ENCODE results near the gene PHYHD1. TPM values are rescaled to one million over a fixed set of nuclear protein-coding genes. Genes with fewer than 3 reads are reported as not detected.

The PHYHD1 gene
- total and polyA plus RNA-seq, 9 donors: 23.9 to 47.6 (median 38.1) TPM

DNA sequence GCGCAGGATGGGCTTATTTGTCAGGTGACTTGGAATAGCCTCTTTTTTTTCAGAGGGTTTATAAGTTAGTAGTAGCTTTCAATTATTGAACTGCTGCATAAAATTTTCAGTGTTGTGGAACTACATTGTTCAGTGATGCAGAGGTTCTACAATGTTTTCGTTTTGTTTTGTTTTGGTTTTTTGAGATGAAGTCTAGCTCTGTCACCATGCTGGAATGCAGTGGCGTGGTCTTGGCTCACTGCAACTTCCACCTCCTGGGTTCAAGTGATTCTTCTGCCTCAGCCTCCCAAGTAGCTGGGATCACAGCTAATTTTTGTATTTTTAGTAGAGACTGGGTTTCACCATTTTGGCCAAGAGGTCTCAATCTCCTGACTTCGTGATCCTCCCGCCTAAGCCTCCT lies 48.7 kb downstream of the PHYHD1 start:
- Histone ChIP-seq H3K27ac (ENCODE audit: low read length) (no peak overlapping the region), H3K9me3 (replicated peaks; ENCODE audit: control insufficient read depth, low read depth, low read length) (no peaks in the 10 kb centered on the region), H3K27me3 (ENCODE audit: control insufficient read depth, insufficient read depth, low read length) (no peaks in the 10 kb centered on the region), H3K4me3 (ENCODE audit: low read length) (no peak overlapping the region), H3K4me1 (ENCODE audit: control insufficient read depth, insufficient read depth, low read length) (no peaks in the 10 kb centered on the region), H3K36me3 (ENCODE audit: control insufficient read depth, insufficient read depth, low read length) (peaks cover 61% of the 10 kb centered on the region)
- WGBS (ENCODE audit: insufficient coverage): 100% methylated on average over 2 of the region's 5 CpGs
- DNase-seq: no peak

DNA sequence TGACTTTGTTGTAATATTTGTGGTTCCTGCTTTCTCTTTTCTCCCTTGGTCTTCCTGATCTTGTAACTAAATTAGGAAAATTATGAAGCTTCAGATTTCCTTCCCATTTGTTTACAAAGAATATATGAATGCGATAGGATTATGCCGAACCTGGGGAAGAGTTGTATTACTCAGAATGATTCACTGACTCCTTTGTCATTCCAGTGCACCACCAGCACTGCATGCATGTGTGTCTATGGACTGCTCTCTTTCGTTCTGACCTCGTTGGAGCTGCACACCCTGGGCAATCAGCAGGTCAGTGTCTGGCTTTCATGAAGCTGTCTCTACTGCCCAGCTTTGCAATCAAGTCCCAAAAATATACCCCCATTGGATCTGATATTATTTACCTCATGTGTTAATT lies 52.2 kb downstream of the PHYHD1 start:
- no CpG with 5 or more reads among the region's 4 CpGs for WGBS (ENCODE audit: insufficient coverage)
- Histone ChIP-seq H3K27me3 (ENCODE audit: control insufficient read depth, insufficient read depth, low read length) (no peaks in the 10 kb centered on the region), H3K4me1 (ENCODE audit: control insufficient read depth, insufficient read depth, low read length) (no peaks in the 10 kb centered on the region), H3K4me3 (ENCODE audit: low read length) (no peak overlapping the region), H3K27ac (ENCODE audit: low read length) (no peak overlapping the region), H3K9me3 (replicated peaks; ENCODE audit: control insufficient read depth, low read depth, low read length) (no peaks in the 10 kb centered on the region), H3K36me3 (ENCODE audit: control insufficient read depth, insufficient read depth, low read length) (peaks cover 78% of the 10 kb centered on the region)
- no peak for DNase-seq

- peaks cover 80% of the 10 kb centered on the region for H3K36me3 ChIP-seq (ENCODE audit: control insufficient read depth, insufficient read depth, low read length)
- no CpG with 5 or more reads among the region's 3 CpGs for WGBS (ENCODE audit: insufficient coverage)
- no peak for DNase-seq
- no peak overlapping the region for H3K4me3 ChIP-seq (ENCODE audit: low read length)
- no peaks in the 10 kb centered on the region for H3K27me3 ChIP-seq (ENCODE audit: control insufficient read depth, insufficient read depth, low read length)
- no peak overlapping the region for H3K27ac ChIP-seq (ENCODE audit: low read length)
- no peaks in the 10 kb centered on the region for H3K9me3 ChIP-seq (replicated peaks; ENCODE audit: control insufficient read depth, low read depth, low read length)
- H3K4me1 ChIP-seq (ENCODE audit: control insufficient read depth, insufficient read depth, low read length): no peaks in the 10 kb centered on the region
Observed at GRCh38 chr9:128979111-128979510, 58.3 kb downstream of the PHYHD1 start.

DNA sequence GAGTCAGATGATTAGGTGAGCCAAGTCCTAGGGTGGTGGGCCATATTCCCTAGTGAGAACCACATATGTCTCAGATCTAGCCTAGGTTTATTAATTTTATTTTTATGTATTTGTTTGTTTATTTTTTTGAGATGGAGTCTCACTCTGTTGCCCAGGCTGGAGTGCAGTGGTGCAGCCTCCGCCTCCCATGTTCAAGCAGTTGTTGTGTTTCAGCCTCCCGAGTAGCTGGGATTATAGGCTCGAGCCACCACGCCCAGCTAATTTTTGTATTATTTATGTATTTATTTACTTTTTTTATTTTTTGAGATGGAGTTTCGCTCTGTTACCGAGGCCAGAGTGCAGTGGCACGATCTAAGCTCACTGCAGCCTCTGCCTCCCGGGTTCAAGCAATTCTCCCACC lies 62.8 kb downstream of the PHYHD1 start:
- peaks cover 7% of the 10 kb centered on the region for H3K4me1 ChIP-seq (ENCODE audit: control insufficient read depth, insufficient read depth, low read length)
- H3K9me3 ChIP-seq (replicated peaks; ENCODE audit: control insufficient read depth, low read depth, low read length): no peaks in the 10 kb centered on the region
- H3K36me3 ChIP-seq (ENCODE audit: control insufficient read depth, insufficient read depth, low read length): peaks cover 67% of the 10 kb centered on the region
- no peak for DNase-seq
- WGBS (ENCODE audit: insufficient coverage): 93% methylated on average over 3 of the region's 8 CpGs
- H3K4me3 ChIP-seq (ENCODE audit: low read length): no peak overlapping the region
- H3K27ac ChIP-seq (ENCODE audit: low read length): no peak overlapping the region
- H3K27me3 ChIP-seq (ENCODE audit: control insufficient read depth, insufficient read depth, low read length): no peaks in the 10 kb centered on the region

GRCh38 chr9:128986671-128987070 lies 65.9 kb downstream of the PHYHD1 start:
- Histone ChIP-seq H3K36me3 (ENCODE audit: control insufficient read depth, insufficient read depth, low read length) (peaks cover 65% of the 10 kb centered on the region), H3K4me3 (ENCODE audit: low read length) (no peak overlapping the region), H3K9me3 (replicated peaks; ENCODE audit: control insufficient read depth, low read depth, low read length) (no peaks in the 10 kb centered on the region), H3K4me1 (ENCODE audit: control insufficient read depth, insufficient read depth, low read length) (peaks cover 7% of the 10 kb centered on the region), H3K27me3 (ENCODE audit: control insufficient read depth, insufficient read depth, low read length) (no peaks in the 10 kb centered on the region), H3K27ac (ENCODE audit: low read length) (no peak overlapping the region)
- no peak for DNase-seq
- 100% methylated on average over 5 of the region's 5 CpGs for WGBS (ENCODE audit: insufficient coverage)

DNA sequence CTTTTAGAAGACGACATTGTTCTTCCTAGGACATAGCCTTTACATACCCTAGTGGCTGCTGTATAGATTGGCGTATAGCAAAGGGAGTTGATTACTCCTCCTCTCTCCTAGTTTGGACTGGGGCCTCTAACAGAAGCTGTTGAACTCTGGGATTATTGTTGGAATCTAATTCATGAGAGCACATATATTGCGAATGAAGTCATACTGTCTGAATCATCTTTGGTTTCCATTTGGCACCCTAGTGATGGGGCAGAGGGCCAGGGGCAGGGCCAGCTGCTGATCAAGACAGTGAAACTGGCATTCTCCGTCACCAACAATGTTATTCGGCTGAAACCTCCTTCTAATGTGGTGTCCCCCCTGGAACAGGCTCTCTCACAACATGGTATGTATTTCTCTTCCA lies 67.0 kb downstream of the PHYHD1 start:
- Histone ChIP-seq H3K27me3 (ENCODE audit: control insufficient read depth, insufficient read depth, low read length) (no peaks in the 10 kb centered on the region), H3K9me3 (replicated peaks; ENCODE audit: control insufficient read depth, low read depth, low read length) (no peaks in the 10 kb centered on the region), H3K4me1 (ENCODE audit: control insufficient read depth, insufficient read depth, low read length) (peaks cover 7% of the 10 kb centered on the region), H3K4me3 (ENCODE audit: low read length) (no peak overlapping the region), H3K36me3 (ENCODE audit: control insufficient read depth, insufficient read depth, low read length) (peaks cover 61% of the 10 kb centered on the region), H3K27ac (ENCODE audit: low read length) (peak overlapping the region; percentile 83)
- DNase-seq: peak; percentile 86
- 70% methylated on average over 2 of the region's 5 CpGs for WGBS (ENCODE audit: insufficient coverage)

Other genes with a start within 250 kb of the PHYHD1 start
- 385 TPM for gene SET, start 231.8 kb upstream of the PHYHD1 start, total RNA-seq
- gene SET, start 231.8 kb upstream of the PHYHD1 start, polyA plus RNA-seq (ENCODE audit: insufficient read depth in 1 of 8, insufficient read length in 8 of 8, low replicate concordance in 1 of 8): 100 to 1,000 TPM; 288 to 388 (median 333) TPM
- gene PKN3, start 218.5 kb upstream of the PHYHD1 start, total RNA-seq: 2.9 TPM
- gene PKN3, start 218.5 kb upstream of the PHYHD1 start, polyA plus RNA-seq (ENCODE audit: insufficient read depth in 1 of 8, insufficient read length in 8 of 8, low replicate concordance in 1 of 8): 10 to 100 TPM in 1 of 8 donors, 1 to 10 TPM in 7; 7.1 to 11.0 (median 8.6) TPM
- 5.7 TPM for gene ZDHHC12, start 196.9 kb upstream of the PHYHD1 start, total RNA-seq
- gene ZDHHC12, start 196.9 kb upstream of the PHYHD1 start, polyA plus RNA-seq (ENCODE audit: insufficient read depth in 1 of 8, insufficient read length in 8 of 8, low replicate concordance in 1 of 8): 10 to 100 TPM in 1 of 8 donors, 1 to 10 TPM in 7; 5.9 to 10.7 (median 6.8) TPM
- gene ZER1, start 149.1 kb upstream of the PHYHD1 start, total RNA-seq: 14.2 TPM
- 10 to 100 TPM; 27.8 to 42.6 (median 34.2) TPM for gene ZER1, start 149.1 kb upstream of the PHYHD1 start, polyA plus RNA-seq (ENCODE audit: insufficient read depth in 1 of 8, insufficient read length in 8 of 8, low replicate concordance in 1 of 8)
- 12.0 TPM for gene TBC1D13, start 133.7 kb upstream of the PHYHD1 start, total RNA-seq
- gene TBC1D13, start 133.7 kb upstream of the PHYHD1 start, polyA plus RNA-seq (ENCODE audit: insufficient read depth in 1 of 8, insufficient read length in 8 of 8, low replicate concordance in 1 of 8): 10 to 100 TPM; 35.0 to 59.4 (median 38.9) TPM
- gene ENDOG, start 102.5 kb upstream of the PHYHD1 start, total RNA-seq: 27.8 TPM
- gene ENDOG, start 102.5 kb upstream of the PHYHD1 start, polyA plus RNA-seq (ENCODE audit: insufficient read depth in 1 of 8, insufficient read length in 8 of 8, low replicate concordance in 1 of 8): 10 to 100 TPM; 16.7 to 26.4 (median 21.3) TPM
- 18.5 TPM for gene SPOUT1, start 91.2 kb upstream of the PHYHD1 start, total RNA-seq
- 10 to 100 TPM; 21.0 to 33.2 (median 26.6) TPM for gene SPOUT1, start 91.2 kb upstream of the PHYHD1 start, polyA plus RNA-seq (ENCODE audit: insufficient read depth in 1 of 8, insufficient read length in 8 of 8, low replicate concordance in 1 of 8)
- gene KYAT1, start 39.0 kb upstream of the PHYHD1 start, total RNA-seq: 4.7 TPM
- gene KYAT1, start 39.0 kb upstream of the PHYHD1 start, polyA plus RNA-seq (ENCODE audit: insufficient read depth in 1 of 8, insufficient read length in 8 of 8, low replicate concordance in 1 of 8): 1 to 10 TPM; 4.2 to 8.8 (median 5.8) TPM
- gene LRRC8A, start 38.8 kb upstream of the PHYHD1 start, total RNA-seq: 10.6 TPM
- 10 to 100 TPM; 15.7 to 29.1 (median 21.7) TPM for gene LRRC8A, start 38.8 kb upstream of the PHYHD1 start, polyA plus RNA-seq (ENCODE audit: insufficient read depth in 1 of 8, insufficient read length in 8 of 8, low replicate concordance in 1 of 8)
- gene DOLK, start 26.6 kb downstream of the PHYHD1 start, total RNA-seq: 8.0 TPM
- 10 to 100 TPM in 2 of 8 donors, 1 to 10 TPM in 6; 7.9 to 11.6 (median 9.3) TPM for gene DOLK, start 26.6 kb downstream of the PHYHD1 start, polyA plus RNA-seq (ENCODE audit: insufficient read depth in 1 of 8, insufficient read length in 8 of 8, low replicate concordance in 1 of 8)
- 21.7 TPM for gene NUP188, start 26.7 kb downstream of the PHYHD1 start, total RNA-seq
- gene NUP188, start 26.7 kb downstream of the PHYHD1 start, polyA plus RNA-seq (ENCODE audit: insufficient read depth in 1 of 8, insufficient read length in 8 of 8, low replicate concordance in 1 of 8): 10 to 100 TPM; 28.0 to 41.5 (median 34.3) TPM
- gene SH3GLB2, start 107.3 kb downstream of the PHYHD1 start, total RNA-seq: 59.4 TPM
- gene SH3GLB2, start 107.3 kb downstream of the PHYHD1 start, polyA plus RNA-seq (ENCODE audit: insufficient read depth in 1 of 8, insufficient read length in 8 of 8, low replicate concordance in 1 of 8): 10 to 100 TPM; 45.4 to 80.6 (median 65.8) TPM
- gene MIGA2, start 115.6 kb downstream of the PHYHD1 start, total RNA-seq: 14.7 TPM
- gene MIGA2, start 115.6 kb downstream of the PHYHD1 start, polyA plus RNA-seq (ENCODE audit: insufficient read depth in 1 of 8, insufficient read length in 8 of 8, low replicate concordance in 1 of 8): 10 to 100 TPM; 12.4 to 18.2 (median 15.5) TPM
- gene DOLPP1, start 160.1 kb downstream of the PHYHD1 start, total RNA-seq: 7.5 TPM
- 10 to 100 TPM in 6 of 8 donors, 1 to 10 TPM in 2; 9.3 to 13.2 (median 10.8) TPM for gene DOLPP1, start 160.1 kb downstream of the PHYHD1 start, polyA plus RNA-seq (ENCODE audit: insufficient read depth in 1 of 8, insufficient read length in 8 of 8, low replicate concordance in 1 of 8)
- gene CRAT, start 189.8 kb downstream of the PHYHD1 start, total RNA-seq: 26.0 TPM
- 10 to 100 TPM; 34.0 to 54.9 (median 43.6) TPM for gene CRAT, start 189.8 kb downstream of the PHYHD1 start, polyA plus RNA-seq (ENCODE audit: insufficient read depth in 1 of 8, insufficient read length in 8 of 8, low replicate concordance in 1 of 8)
- 119 TPM for gene PTPA, start 190.4 kb downstream of the PHYHD1 start, total RNA-seq
- gene PTPA, start 190.4 kb downstream of the PHYHD1 start, polyA plus RNA-seq (ENCODE audit: insufficient read depth in 1 of 8, insufficient read length in 8 of 8, low replicate concordance in 1 of 8): 100 to 1,000 TPM; 106 to 141 (median 122) TPM

Data from muscle of leg (tissue), 11 donors.